CD4-positive, alpha-beta T cell treated with Interleukin-15 for 4 hours (primary cell): ENCODE results near the gene STUB1.

Experiments used
- DNase-seq: peaks from one replicate; pipeline ENCODE4 v3.0.0-alpha.2; 2020; ENCODE audit warnings: low spot score

STUB1 gene

GRCh38 chr16:725463-726187 is 45.4 kb downstream of the STUB1 start:
- no peak for DNase-seq

- DNase-seq = no peak
Measured at GRCh38 chr16:726188-726437, 45.9 kb downstream of the STUB1 start.

- peak; percentile 57 for DNase-seq
Measured at GRCh38 chr16:726438-727290, 46.5 kb downstream of the STUB1 start, which contains the start of the genes CCDC78 and HAGHL. Gene CCDC78 (minus strand): TSS chr16:726443. CDS start chr16:726367, 76 bp downstream. Gene HAGHL (plus strand): TSS chr16:727106. CDS start chr16:727510, 404 bp downstream.

DNA sequence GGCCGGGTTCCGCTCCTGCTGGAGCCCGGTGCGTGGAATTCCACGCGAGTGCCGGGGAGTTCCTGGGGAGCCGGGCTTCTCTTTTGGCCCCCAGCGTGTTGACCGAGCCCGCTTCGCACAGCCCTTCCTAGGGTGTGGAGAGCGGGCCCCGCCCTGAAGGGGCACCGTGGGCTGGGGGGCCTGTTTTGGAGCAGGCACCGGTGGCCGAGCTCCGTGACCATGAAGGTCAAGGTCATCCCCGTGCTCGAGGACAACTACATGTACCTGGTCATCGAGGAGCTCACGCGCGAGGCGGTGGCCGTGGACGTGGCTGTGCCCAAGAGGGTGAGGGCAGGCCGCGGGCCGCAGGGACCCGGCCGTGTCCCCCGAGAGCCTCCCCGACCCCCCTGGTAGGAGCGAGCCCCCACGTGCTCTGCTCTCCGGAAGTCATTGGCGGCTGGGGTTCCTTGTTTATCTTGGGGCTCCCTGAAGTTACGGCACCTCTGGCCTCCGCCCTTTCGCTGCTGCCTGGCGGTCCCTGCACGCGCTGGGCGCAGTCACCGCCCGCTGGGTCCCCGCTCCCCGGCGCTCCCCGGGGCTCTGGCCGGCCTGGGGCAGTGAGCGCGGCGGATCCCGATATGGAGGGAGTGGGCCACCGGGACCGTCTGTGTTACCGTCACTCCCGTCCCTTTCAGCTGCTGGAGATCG is 47.2 kb downstream of the STUB1 start:
- DNase-seq = no peak

DNA sequence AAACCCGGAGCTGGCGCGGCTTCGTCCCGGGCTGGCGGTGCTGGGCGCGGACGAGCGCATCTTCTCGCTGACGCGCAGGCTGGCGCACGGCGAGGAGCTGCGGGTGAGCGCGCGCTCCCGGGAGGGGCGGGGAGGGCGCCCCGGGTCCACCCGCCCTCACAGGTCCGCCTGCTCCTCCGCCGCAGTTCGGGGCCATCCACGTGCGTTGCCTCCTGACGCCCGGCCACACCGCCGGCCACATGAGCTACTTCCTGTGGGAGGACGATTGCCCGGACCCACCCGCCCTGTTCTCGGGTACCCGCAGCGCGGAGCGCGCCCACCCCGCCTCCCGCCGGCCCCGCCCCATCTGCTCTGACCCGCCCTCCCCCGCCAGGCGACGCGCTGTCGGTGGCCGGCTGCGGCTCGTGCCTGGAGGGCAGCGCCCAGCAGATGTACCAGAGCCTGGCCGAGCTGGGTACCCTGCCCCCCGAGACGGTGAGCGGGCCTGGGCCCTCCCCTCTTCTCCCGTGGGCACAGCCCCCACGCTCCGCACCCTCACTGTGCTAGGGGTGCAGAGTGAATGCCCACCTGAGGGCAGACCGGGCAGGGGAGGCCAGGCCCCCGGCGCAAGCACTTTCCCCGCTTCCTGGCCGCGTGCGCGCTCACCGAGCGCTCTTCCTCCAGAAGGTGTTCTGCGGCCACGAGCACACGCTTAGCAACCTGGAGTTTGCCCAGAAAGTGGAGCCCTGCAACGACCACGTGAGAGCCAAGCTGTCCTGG is 48.1 kb downstream of the STUB1 start:
- peak; percentile 50 for DNase-seq

GRCh38 chr16:728890-729744 is 48.9 kb downstream of the STUB1 start:
- DNase-seq = no peak

DNA sequence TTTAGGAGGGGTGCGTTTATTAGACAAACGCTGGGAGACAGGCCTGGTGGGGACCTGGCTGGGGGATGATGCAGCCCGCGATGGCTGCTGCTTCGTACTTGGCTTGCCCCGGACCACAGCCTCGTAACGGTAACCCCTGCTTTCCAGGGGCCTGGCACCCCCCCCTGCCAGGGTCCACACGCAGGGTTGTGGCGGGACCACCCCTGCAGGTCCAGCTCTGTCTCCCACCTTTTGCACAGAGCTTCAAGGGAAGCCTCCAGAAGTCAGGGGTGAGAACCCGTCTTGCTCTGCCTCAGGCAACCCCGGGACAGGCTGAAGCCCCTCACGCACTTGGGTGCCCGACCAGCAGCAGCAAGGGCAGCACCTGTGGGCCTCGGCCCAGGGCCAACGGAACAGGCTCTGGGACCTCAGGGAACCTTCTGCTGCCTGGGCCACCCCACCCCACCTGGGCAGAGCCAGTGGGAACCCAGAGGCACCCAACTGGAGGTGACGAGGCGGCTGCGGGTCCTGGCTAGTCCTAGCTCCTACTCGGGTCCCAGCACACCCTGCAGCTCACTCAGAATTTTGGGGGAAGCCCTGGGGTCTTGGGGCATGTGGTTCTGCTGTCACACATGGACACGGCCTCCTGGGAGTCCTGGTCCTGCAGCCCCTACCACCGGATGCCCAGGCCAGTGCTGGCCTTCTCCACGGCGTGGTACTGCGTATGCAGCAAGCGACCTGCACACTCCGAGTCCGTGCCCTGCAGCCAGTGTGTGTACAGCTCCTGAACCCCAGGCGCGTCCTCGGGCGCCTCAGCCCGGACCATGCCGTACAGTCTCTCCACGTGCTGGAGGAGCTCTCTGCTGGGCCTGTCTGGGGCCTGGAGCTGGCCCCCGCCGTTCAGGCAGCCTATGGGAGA is 49.8 kb downstream of the STUB1 start:
- DNase-seq = no peak

- no peak for DNase-seq
Measured at GRCh38 chr16:730666-731509, 50.7 kb downstream of the STUB1 start.

DNA sequence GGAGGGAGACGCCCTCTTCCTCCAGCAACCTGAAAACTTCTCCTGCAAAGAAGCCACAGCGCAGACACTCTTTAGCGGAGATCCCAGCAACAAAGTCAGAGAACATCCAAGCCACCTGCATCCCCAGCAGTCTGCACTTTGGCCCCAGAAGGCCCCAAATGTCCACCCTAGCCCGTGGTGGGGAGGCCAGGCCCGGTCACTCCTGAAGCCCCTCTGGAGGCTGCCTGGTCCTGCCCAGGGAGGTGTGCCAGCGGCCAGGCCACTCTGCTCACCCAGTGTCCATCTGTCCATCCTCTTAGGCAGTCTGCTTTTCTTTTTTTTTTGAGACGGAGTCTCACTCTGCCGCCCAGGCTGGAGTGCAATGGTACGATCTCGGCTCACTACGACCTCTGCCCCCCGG is 52.1 kb downstream of the STUB1 start:
- no peak for DNase-seq
